Neural crest cell (in vitro differentiated cells): ENCODE measurements around the gene VPS13C. TPM values are rescaled to one million over a fixed set of nuclear protein-coding genes. Genes with fewer than 3 reads are reported as not detected.

Experiments
- DNase-seq: peaks from one replicate; pipeline ENCODE4 v3.0.0; 2021; ENCODE audit warnings: low read depth, mixed read lengths, low spot score
- H3K27ac Mint-ChIP-seq: one replicate; pipeline ENCODE4 v1.8.0; 2021; ENCODE audit warnings: mild to moderate bottlenecking, mixed read lengths; ENCODE audit not compliant: unreplicated experiment
- H3K27me3 Mint-ChIP-seq: 2 replicates; pipeline ENCODE4 v1.8.0; 2021; ENCODE audit warnings: low read depth, mild to moderate bottlenecking, mixed read lengths
- H3K36me3 Mint-ChIP-seq: 2 replicates; pipeline ENCODE4 v1.8.0; 2021; ENCODE audit warnings: low read depth, mild to moderate bottlenecking, mixed read lengths
- H3K4me1 Mint-ChIP-seq: 2 replicates; pipeline ENCODE4 v1.8.0; 2021; ENCODE audit warnings: mixed read lengths
- H3K4me3 Mint-ChIP-seq: one replicate; pipeline ENCODE4 v1.8.0; 2021; ENCODE audit warnings: mild to moderate bottlenecking, mixed read lengths
- H3K9me3 Mint-ChIP-seq: 2 replicates; pipeline ENCODE4 v1.8.0; 2021; ENCODE audit warnings: mixed read lengths
- total RNA-seq: library from RNA; stranded (reverse); gene quantifications from 2 replicates; pipeline ENCODE4 v1.2.1, GENCODE V29; 2021
- TF ChIP-seq, protein P1 (sequence below): fragments of 200-600 bp; sonication (generic); conservative IDR thresholded peaks from 2 replicates; pipeline ENCODE4 v1.5.0; 2021; ENCODE audit warnings: antibody characterized with exemption, mild to moderate bottlenecking

The VPS13C gene
- total RNA-seq, 1 donor from 2014 or later, result 33.1 TPM

- H3K36me3 Mint-ChIP-seq, result peaks cover 29% of the 10 kb centered on the region
- H3K4me1 Mint-ChIP-seq, result no peaks in the 10 kb centered on the region
- H3K27me3 Mint-ChIP-seq, result no peaks in the 10 kb centered on the region
- H3K9me3 Mint-ChIP-seq, result peaks cover 4% of the 10 kb centered on the region
- DNase-seq, result no peak
- H3K4me3 Mint-ChIP-seq, result no peak overlapping the region
- H3K27ac Mint-ChIP-seq, result no peak overlapping the region
- TF ChIP-seq, protein P1, sequence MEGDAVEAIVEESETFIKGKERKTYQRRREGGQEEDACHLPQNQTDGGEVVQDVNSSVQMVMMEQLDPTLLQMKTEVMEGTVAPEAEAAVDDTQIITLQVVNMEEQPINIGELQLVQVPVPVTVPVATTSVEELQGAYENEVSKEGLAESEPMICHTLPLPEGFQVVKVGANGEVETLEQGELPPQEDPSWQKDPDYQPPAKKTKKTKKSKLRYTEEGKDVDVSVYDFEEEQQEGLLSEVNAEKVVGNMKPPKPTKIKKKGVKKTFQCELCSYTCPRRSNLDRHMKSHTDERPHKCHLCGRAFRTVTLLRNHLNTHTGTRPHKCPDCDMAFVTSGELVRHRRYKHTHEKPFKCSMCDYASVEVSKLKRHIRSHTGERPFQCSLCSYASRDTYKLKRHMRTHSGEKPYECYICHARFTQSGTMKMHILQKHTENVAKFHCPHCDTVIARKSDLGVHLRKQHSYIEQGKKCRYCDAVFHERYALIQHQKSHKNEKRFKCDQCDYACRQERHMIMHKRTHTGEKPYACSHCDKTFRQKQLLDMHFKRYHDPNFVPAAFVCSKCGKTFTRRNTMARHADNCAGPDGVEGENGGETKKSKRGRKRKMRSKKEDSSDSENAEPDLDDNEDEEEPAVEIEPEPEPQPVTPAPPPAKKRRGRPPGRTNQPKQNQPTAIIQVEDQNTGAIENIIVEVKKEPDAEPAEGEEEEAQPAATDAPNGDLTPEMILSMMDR, result no peak
These were observed 72.4 kb downstream of the VPS13C start for GRCh38 chr15:61987824-61988223.

DNA sequence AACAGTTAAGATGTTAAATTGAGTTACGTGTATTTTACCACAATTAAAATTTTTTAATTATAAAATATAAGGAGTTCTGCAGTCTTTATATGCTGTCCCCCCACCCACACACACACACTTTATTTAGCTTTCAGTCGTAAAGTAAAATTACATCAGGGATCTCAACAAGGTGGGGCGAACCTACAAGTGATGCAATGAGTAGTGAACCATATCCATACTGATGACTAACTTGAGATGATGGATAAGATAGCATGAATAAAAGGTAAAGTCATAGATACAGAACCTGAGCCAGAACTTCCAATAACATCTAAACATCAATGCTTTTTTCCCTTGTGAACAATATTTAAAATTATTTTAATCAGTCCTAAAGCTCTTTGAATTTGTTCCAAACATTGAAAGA, 77.2 kb downstream of the VPS13C start:
- H3K4me1 Mint-ChIP-seq, result no peaks in the 10 kb centered on the region
- TF ChIP-seq, protein P1, result no peak
- peaks cover 30% of the 10 kb centered on the region for H3K36me3 Mint-ChIP-seq
- H3K9me3 Mint-ChIP-seq, result no peaks in the 10 kb centered on the region
- no peak overlapping the region for H3K4me3 Mint-ChIP-seq
- DNase-seq, result no peak
- H3K27ac Mint-ChIP-seq, result no peak overlapping the region
- no peaks in the 10 kb centered on the region for H3K27me3 Mint-ChIP-seq

- no peaks in the 10 kb centered on the region for H3K9me3 Mint-ChIP-seq
- H3K4me1 Mint-ChIP-seq, result no peaks in the 10 kb centered on the region
- DNase-seq, result no peak
- peaks cover 15% of the 10 kb centered on the region for H3K36me3 Mint-ChIP-seq
- no peak overlapping the region for H3K4me3 Mint-ChIP-seq
- H3K27me3 Mint-ChIP-seq, result no peaks in the 10 kb centered on the region
- TF ChIP-seq, protein P1, result no peak
- no peak overlapping the region for H3K27ac Mint-ChIP-seq
These were observed 82.0 kb downstream of the VPS13C start for GRCh38 chr15:61978225-61978624.

- Mint-ChIP-seq H3K36me3 (peaks cover 16% of the 10 kb centered on the region), H3K27ac (no peak overlapping the region), H3K27me3 (no peaks in the 10 kb centered on the region), H3K4me3 (no peak overlapping the region), H3K4me1 (no peaks in the 10 kb centered on the region), H3K9me3 (no peaks in the 10 kb centered on the region)
- DNase-seq, result no peak
- TF ChIP-seq, protein P1, result no peak
These were observed 85.5 kb downstream of the VPS13C start for GRCh38 chr15:61974759-61975158.

DNA sequence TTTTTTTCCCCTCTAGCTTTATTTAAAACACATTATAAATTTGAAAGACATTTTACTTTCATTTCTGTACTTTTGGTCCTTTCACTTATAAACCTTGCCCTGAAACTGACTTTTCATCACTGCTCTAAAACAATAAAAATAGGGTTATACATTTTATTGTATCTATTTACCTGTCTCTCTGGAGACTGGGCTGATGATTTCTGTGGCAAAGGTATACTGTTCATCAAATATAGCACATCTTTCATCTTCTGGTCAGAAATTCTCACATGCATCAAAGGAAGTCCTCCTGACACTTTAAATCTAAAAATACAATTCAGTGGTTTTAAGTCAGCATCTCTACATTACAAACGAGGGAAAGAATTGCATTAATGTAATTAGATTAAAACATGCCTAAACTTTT, 86.1 kb downstream of the VPS13C start:
- Mint-ChIP-seq H3K36me3 (peaks cover 12% of the 10 kb centered on the region), H3K9me3 (no peaks in the 10 kb centered on the region), H3K27me3 (no peaks in the 10 kb centered on the region), H3K27ac (no peak overlapping the region), H3K4me1 (no peaks in the 10 kb centered on the region), H3K4me3 (no peak overlapping the region)
- no peak for DNase-seq
- TF ChIP-seq, protein P1, result no peak

DNA sequence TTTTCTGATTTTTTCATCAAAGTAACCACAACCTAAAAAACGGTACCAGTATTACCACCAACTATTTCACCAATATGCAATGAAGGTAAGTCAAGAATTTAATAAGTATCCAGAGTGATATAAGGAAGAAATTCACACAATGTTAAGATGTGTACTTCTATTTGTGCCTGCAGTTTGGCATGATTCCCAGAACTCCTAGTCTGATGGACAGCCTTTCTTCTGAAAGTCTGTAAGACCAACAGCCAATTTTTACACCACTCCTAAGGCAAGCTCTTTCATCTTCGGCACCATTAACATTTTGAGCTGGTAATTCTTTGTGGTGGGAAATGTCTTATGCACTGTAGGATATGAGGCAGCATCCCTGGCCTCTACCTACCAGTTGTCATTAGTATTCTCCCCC, 108.3 kb downstream of the VPS13C start:
- no peak for DNase-seq
- Mint-ChIP-seq H3K27ac (no peak overlapping the region), H3K36me3 (peaks cover 12% of the 10 kb centered on the region), H3K4me3 (no peak overlapping the region), H3K27me3 (no peaks in the 10 kb centered on the region), H3K4me1 (no peaks in the 10 kb centered on the region), H3K9me3 (peaks cover 3% of the 10 kb centered on the region)
- TF ChIP-seq, protein P1, result no peak
